Trophoblast cell (in vitro differentiated cells and primary cell): ENCODE data around the gene ITPKB.

Experiments
- DNase-seq, 2 donors: peaks; one replicate each; pipeline ENCODE4 v3.0.0-alpha.2; 2016
- H2AFZ ChIP-seq: 2 replicates; pipeline ENCODE4 v1.6.1; 2013; ENCODE audit warnings: low read length, moderate library complexity, mild to moderate bottlenecking; ENCODE audit not compliant: insufficient read depth, poor library complexity
- H2AK5ac ChIP-seq: 2 replicates; pipeline ENCODE4 v1.6.1; 2013; ENCODE audit warnings: mild to moderate bottlenecking, low read length
- H2BK120ac ChIP-seq: 2 replicates; pipeline ENCODE4 v1.6.1; 2013; ENCODE audit warnings: low read length, mild to moderate bottlenecking, moderate library complexity; ENCODE audit not compliant: insufficient read depth, poor library complexity
- H2BK12ac ChIP-seq: 2 replicates; pipeline ENCODE4 v1.6.1; 2013; ENCODE audit warnings: mild to moderate bottlenecking, low read length, moderate library complexity
- H2BK5ac ChIP-seq: 2 replicates; pipeline ENCODE4 v1.6.1; 2013; ENCODE audit warnings: low read length, low read depth, moderate library complexity, mild to moderate bottlenecking; ENCODE audit not compliant: poor library complexity
- H3K14ac ChIP-seq: 2 replicates; pipeline ENCODE4 v1.6.1; 2013; ENCODE audit warnings: mild to moderate bottlenecking, low read length
- H3K18ac ChIP-seq: 2 replicates; pipeline ENCODE4 v1.6.1; 2013; ENCODE audit warnings: mild to moderate bottlenecking, low read length
- H3K23ac ChIP-seq: 2 replicates; pipeline ENCODE4 v1.6.1; 2013; ENCODE audit warnings: low read length
- H3K27ac ChIP-seq: 2 replicates; pipeline ENCODE4 v1.5.1; 2013; ENCODE audit warnings: low read depth, mild to moderate bottlenecking, inconsistent platforms, low read length, moderate library complexity
- H3K27me3 ChIP-seq: 2 replicates; pipeline ENCODE4 v1.6.1; 2013; ENCODE audit warnings: inconsistent platforms, mild to moderate bottlenecking, low read length, moderate library complexity; ENCODE audit not compliant: insufficient read depth
- H3K36me3 ChIP-seq, 2 experiments: 1 replicate in 1 of 2; 2 replicates in 1 of 2; pipeline ENCODE4 v1.6.1; 2013; ENCODE audit warnings: low read length in 2 of 2, mild to moderate bottlenecking in 2 of 2, moderate library complexity in 1 of 2; ENCODE audit not compliant: insufficient read depth in 2 of 2, control insufficient read depth in 1 of 2
- H3K4ac ChIP-seq: 2 replicates; pipeline ENCODE4 v1.6.1; 2013; ENCODE audit warnings: low read depth, mild to moderate bottlenecking, low read length, moderate library complexity
- H3K4me1 ChIP-seq, 2 experiments: 1 replicate in 1 of 2; 2 replicates in 1 of 2; pipeline ENCODE4 v1.6.1; 2013; ENCODE audit warnings: low read length in 2 of 2, mild to moderate bottlenecking in 2 of 2, moderate library complexity in 1 of 2; ENCODE audit not compliant: insufficient read depth in 2 of 2, control insufficient read depth in 1 of 2
- H3K4me2 ChIP-seq: 2 replicates; pipeline ENCODE4 v1.6.1; 2013; ENCODE audit warnings: inconsistent platforms, mild to moderate bottlenecking, low read length, moderate library complexity
- H3K4me3 ChIP-seq: 2 replicates; pipeline ENCODE4 v1.5.1; 2013; ENCODE audit warnings: mild to moderate bottlenecking, low read depth, low read length, inconsistent platforms
- H3K79me1 ChIP-seq: one replicate; pipeline ENCODE4 v1.6.1; 2013; ENCODE audit warnings: low read length
- H3K79me2 ChIP-seq: 2 replicates; pipeline ENCODE4 v1.6.1; 2013; ENCODE audit warnings: low read length, mild to moderate bottlenecking; ENCODE audit not compliant: control insufficient read depth, insufficient read depth, poor library complexity
- H3K9ac ChIP-seq: 2 replicates; pipeline ENCODE4 v1.6.1; 2013; ENCODE audit warnings: mild to moderate bottlenecking, low read length
- H3K9me3 ChIP-seq: 2 replicates; pipeline ENCODE4 v1.6.1; 2013; ENCODE audit warnings: low read depth, mild to moderate bottlenecking, control low read depth, inconsistent platforms, low read length; ENCODE audit not compliant: insufficient read depth
- H4K12ac ChIP-seq: 2 replicates; pipeline ENCODE4 v1.6.1; 2013; ENCODE audit warnings: low read depth, mild to moderate bottlenecking, low read length, moderate library complexity
- H4K8ac ChIP-seq: 2 replicates; pipeline ENCODE4 v1.6.1; 2013; ENCODE audit warnings: low read depth, mild to moderate bottlenecking, low read length, moderate library complexity
- H4K91ac ChIP-seq: one replicate; pipeline ENCODE4 v1.6.1; 2013; ENCODE audit warnings: low read depth, mild to moderate bottlenecking, low read length, moderate library complexity
- WGBS: extraction: QIAGEN DNeasy Blood & Tissue Kit; methylation state at CpG from one replicate; pipeline ENCODE4 v1.1.7; 2013; ENCODE audit warnings: missing lambda C conversion rate; ENCODE audit not compliant: insufficient read length, insufficient coverage; ENCODE audit errors: extremely low coverage; 5-methylcytosine and 5-hydroxymethylcytosine counted together

ITPKB gene

DNA sequence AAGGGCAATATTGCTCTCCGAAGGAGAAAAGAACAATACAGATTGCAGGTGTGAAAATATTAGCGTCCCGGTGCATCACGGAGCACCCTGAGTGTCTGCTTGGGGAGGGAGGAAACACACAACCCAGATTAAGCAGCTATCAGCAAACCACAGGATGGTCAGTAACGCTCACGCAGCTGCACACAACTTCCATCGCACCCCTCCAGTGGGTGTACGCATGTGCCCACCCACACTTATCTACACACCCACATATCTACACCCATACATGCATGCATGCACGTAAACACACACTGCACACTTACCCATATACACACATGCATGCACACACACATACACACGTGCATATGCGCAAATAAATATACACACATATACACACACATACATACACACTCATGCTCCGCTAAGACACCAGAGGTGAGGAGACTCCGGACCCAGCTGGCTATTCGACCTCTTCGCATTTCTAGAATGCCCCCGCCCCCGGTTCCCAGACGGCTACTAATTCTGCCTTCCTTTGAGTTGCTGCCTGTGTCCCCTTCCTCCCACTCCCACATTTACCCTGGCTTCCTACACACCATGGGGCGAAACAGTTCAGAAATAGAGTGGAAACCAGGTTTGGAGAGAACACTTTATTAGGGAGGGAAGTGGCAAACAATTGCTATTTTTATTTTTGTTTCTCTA lies 26.2 kb downstream of the ITPKB start:
- no peaks in the 10 kb centered on the region for H3K79me2 ChIP-seq
- H3K4me1 ChIP-seq = peaks cover 0 to 2% of the 10 kb centered on the region in 2 experiments
- H4K12ac ChIP-seq = no peak overlapping the region
- H2AK5ac ChIP-seq = no peak overlapping the region
- H3K9me3 ChIP-seq = peaks cover 2% of the 10 kb centered on the region
- no peak overlapping the region for H3K14ac ChIP-seq
- H2AFZ ChIP-seq = no peak overlapping the region
- WGBS = no CpG with 5 or more reads among the region's 19 CpGs
- H4K91ac ChIP-seq = no peak overlapping the region
- no peak overlapping the region for H3K4ac ChIP-seq
- no peak for DNase-seq
- no peak overlapping the region for H3K4me2 ChIP-seq
- H2BK5ac ChIP-seq = no peak overlapping the region
- no peak overlapping the region for H3K9ac ChIP-seq
- no peak overlapping the region for H2BK120ac ChIP-seq
- no peaks in the 10 kb centered on the region for H3K27me3 ChIP-seq
- no peaks in the 10 kb centered on the region for H3K79me1 ChIP-seq
- no peak overlapping the region for H3K23ac ChIP-seq
- no peaks in the 10 kb centered on the region for H3K36me3 ChIP-seq
- H4K8ac ChIP-seq = no peak overlapping the region
- no peak overlapping the region for H3K4me3 ChIP-seq
- no peak overlapping the region for H2BK12ac ChIP-seq
- H3K27ac ChIP-seq = no peak overlapping the region
- H3K18ac ChIP-seq = no peak overlapping the region

DNA sequence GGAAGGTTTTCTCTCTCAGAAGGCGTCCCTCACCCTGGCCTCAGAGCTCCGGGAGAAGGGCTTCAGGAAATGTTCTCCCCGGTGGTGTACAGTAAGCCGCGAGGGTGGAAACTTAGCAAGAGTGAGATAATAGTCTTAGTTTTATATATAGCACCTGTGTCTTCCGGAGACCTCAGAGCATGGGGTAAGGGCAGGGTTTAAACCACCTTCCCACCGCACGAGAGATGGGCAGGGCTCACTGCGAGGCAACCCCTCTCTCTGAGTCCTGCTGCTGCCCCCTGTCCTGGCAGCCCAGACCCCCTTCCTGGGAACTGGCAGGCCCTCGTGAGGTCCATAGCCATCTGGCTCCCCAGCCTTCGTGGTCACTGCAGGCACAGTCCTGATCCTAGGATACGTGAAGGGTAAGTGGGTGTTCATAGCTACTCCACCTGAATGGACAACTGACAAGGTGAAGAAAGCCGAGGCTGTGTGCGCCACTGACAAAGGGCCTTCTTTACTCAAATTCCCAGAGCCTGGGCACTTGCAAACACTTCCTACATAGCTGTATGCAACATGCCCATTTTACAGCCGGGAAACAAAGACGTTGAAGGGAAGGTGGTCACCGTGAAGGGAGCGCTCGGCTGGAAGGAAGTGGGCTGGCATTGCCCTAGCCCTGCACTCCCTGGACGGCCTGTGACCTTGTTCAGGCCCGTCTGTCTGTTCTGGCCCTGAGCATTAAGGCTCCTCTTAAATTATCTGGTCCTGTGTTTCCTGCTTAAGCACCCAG lies 26.9 kb downstream of the ITPKB start:
- Histone ChIP-seq H3K79me1 (no peaks in the 10 kb centered on the region), H2BK5ac (no peak overlapping the region), H4K8ac (no peak overlapping the region), H3K4me1 (peaks cover 0 to 2% of the 10 kb centered on the region in 2 experiments), H3K4me3 (no peak overlapping the region), H3K9me3 (peaks cover 2% of the 10 kb centered on the region), H4K12ac (no peak overlapping the region), H2AFZ (no peak overlapping the region), H3K18ac (no peak overlapping the region), H2AK5ac (no peak overlapping the region), H3K4me2 (no peak overlapping the region), H3K9ac (no peak overlapping the region), H2BK120ac (no peak overlapping the region), H3K14ac (no peak overlapping the region), H4K91ac (no peak overlapping the region), H3K27ac (no peak overlapping the region), H3K4ac (no peak overlapping the region), H2BK12ac (no peak overlapping the region), H3K79me2 (no peaks in the 10 kb centered on the region), H3K36me3 (no peaks in the 10 kb centered on the region), H3K23ac (no peak overlapping the region), H3K27me3 (no peaks in the 10 kb centered on the region)
- DNase-seq = no peak
- no CpG with 5 or more reads among the region's 21 CpGs for WGBS

DNA sequence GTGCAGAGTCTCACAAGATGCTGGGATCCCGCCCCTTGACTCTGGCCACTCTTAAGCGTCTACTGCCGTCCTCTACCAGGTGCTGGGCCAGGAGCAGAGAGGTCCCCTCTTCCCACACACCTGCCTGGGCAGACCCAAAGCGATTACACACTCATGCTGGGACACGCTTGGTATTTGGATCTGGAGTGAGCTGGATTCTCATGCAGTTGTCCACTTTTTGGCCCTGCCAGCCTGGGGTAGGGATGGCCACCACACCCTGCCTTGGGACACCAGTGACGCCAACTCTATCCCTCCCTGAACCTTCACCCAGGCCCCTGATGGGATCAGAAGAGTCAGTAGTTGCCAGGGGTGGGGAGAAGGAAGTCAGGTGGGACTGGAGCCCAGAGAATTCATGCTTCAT lies 28.6 kb downstream of the ITPKB start:
- H3K79me1 ChIP-seq = no peaks in the 10 kb centered on the region
- H3K27ac ChIP-seq = no peak overlapping the region
- no peak overlapping the region for H3K14ac ChIP-seq
- H4K91ac ChIP-seq = no peak overlapping the region
- peaks cover 2% of the 10 kb centered on the region for H3K9me3 ChIP-seq
- no CpG with 5 or more reads among the region's 6 CpGs for WGBS
- H3K79me2 ChIP-seq = no peaks in the 10 kb centered on the region
- H3K23ac ChIP-seq = no peak overlapping the region
- peaks cover 0 to 2% of the 10 kb centered on the region in 2 experiments for H3K4me1 ChIP-seq
- no peak overlapping the region for H3K4me2 ChIP-seq
- H3K18ac ChIP-seq = no peak overlapping the region
- no peak overlapping the region for H3K4me3 ChIP-seq
- H2AFZ ChIP-seq = no peak overlapping the region
- H3K4ac ChIP-seq = no peak overlapping the region
- H2BK120ac ChIP-seq = no peak overlapping the region
- no peaks in the 10 kb centered on the region for H3K27me3 ChIP-seq
- no peak overlapping the region for H4K8ac ChIP-seq
- no peak overlapping the region for H4K12ac ChIP-seq
- no peak for DNase-seq
- no peaks in the 10 kb centered on the region for H3K36me3 ChIP-seq
- no peak overlapping the region for H2BK5ac ChIP-seq
- H3K9ac ChIP-seq = no peak overlapping the region
- H2AK5ac ChIP-seq = no peak overlapping the region
- no peak overlapping the region for H2BK12ac ChIP-seq

DNA sequence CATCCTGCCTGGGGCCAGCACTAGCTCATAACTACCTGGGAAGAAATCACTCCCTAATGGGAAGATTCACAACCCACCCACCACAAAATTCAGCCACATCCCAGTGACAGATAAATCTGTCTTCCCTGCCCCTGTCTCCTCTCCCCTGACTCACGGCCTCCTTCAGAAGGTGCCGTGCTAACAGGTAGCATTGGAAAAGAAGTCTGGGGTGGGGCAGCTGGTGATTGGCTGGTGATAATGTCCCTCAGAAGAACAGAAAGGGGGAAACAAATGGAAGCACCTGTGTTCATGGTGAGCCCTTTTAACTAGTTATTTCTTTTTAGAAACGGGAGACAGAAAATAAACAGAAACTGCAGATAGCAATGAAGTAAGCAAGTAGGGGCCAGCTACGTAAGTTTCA lies 29.1 kb downstream of the ITPKB start:
- H3K14ac ChIP-seq = no peak overlapping the region
- peaks cover 0 to 2% of the 10 kb centered on the region in 2 experiments for H3K4me1 ChIP-seq
- no peak overlapping the region for H2BK5ac ChIP-seq
- H2AFZ ChIP-seq = no peak overlapping the region
- no peak overlapping the region for H2BK12ac ChIP-seq
- no peak overlapping the region for H4K91ac ChIP-seq
- no peaks in the 10 kb centered on the region for H3K36me3 ChIP-seq
- H4K8ac ChIP-seq = no peak overlapping the region
- H3K9me3 ChIP-seq = peaks cover 2% of the 10 kb centered on the region
- H3K23ac ChIP-seq = no peak overlapping the region
- H3K4ac ChIP-seq = no peak overlapping the region
- H3K18ac ChIP-seq = no peak overlapping the region
- no peaks in the 10 kb centered on the region for H3K27me3 ChIP-seq
- H3K4me3 ChIP-seq = no peak overlapping the region
- H2AK5ac ChIP-seq = no peak overlapping the region
- no CpG with 5 or more reads among the region's 4 CpGs for WGBS
- no peak overlapping the region for H3K27ac ChIP-seq
- DNase-seq = no peak
- H2BK120ac ChIP-seq = no peak overlapping the region
- no peaks in the 10 kb centered on the region for H3K79me2 ChIP-seq
- H3K9ac ChIP-seq = no peak overlapping the region
- H3K79me1 ChIP-seq = no peaks in the 10 kb centered on the region
- no peak overlapping the region for H3K4me2 ChIP-seq
- H4K12ac ChIP-seq = no peak overlapping the region
